H9 (cell line): ENCODE results near the gene CAVIN1. TPM values are rescaled to one million over a fixed set of nuclear protein-coding genes. Genes with fewer than 3 reads are reported as not detected.

ENCODE experiments used
- DNase-seq: peaks from one replicate; pipeline ENCODE4 v3.0.0-alpha.2; 2017
- H2AFZ ChIP-seq: one replicate; pipeline ENCODE4 v1.6.1; 2013; ENCODE audit warnings: mild to moderate bottlenecking, low read length, control low read depth, moderate library complexity
- H2AK5ac ChIP-seq: 2 replicates; pipeline ENCODE4 v1.6.1; 2013; ENCODE audit warnings: low read length, control low read depth, mixed read lengths; ENCODE audit not compliant: insufficient read length
- H2BK120ac ChIP-seq: one replicate; pipeline ENCODE4 v1.6.1; 2013; ENCODE audit warnings: low read depth, mild to moderate bottlenecking, low read length, control low read depth, inconsistent platforms; ENCODE audit not compliant: poor library complexity, severe bottlenecking
- H2BK12ac ChIP-seq: 2 replicates; pipeline ENCODE4 v1.6.1; 2013; ENCODE audit warnings: low read length, control low read depth, mixed read lengths, low read depth; ENCODE audit not compliant: insufficient read length
- H2BK15ac ChIP-seq: 2 replicates; pipeline ENCODE4 v1.6.1; 2013; ENCODE audit warnings: low read depth, low read length, control low read depth
- H2BK20ac ChIP-seq: one replicate; pipeline ENCODE4 v1.6.1; 2013; ENCODE audit warnings: low read depth, mild to moderate bottlenecking, low read length, control low read depth, inconsistent platforms; ENCODE audit not compliant: poor library complexity, severe bottlenecking
- H2BK5ac ChIP-seq: 2 replicates; pipeline ENCODE4 v1.6.1; 2013; ENCODE audit warnings: low read length, control low read depth, mixed read lengths; ENCODE audit not compliant: insufficient read length
- H3K14ac ChIP-seq: 2 replicates; pipeline ENCODE4 v1.6.1; 2013; ENCODE audit warnings: low read length, control low read depth; ENCODE audit not compliant: insufficient read depth
- H3K18ac ChIP-seq: 2 replicates; pipeline ENCODE4 v1.6.1; 2013; ENCODE audit warnings: low read depth, mild to moderate bottlenecking, mixed read lengths, low read length, control low read depth; ENCODE audit not compliant: insufficient read length
- H3K23ac ChIP-seq: 2 replicates; pipeline ENCODE4 v1.6.1; 2013; ENCODE audit warnings: low read length, control low read depth, mixed read lengths, low read depth; ENCODE audit not compliant: insufficient read length
- H3K23me2 ChIP-seq: 2 replicates; pipeline ENCODE4 v1.6.1; 2013; ENCODE audit warnings: low read depth, mild to moderate bottlenecking, mixed read lengths, low read length, control low read depth; ENCODE audit not compliant: insufficient read length, poor library complexity, severe bottlenecking
- H3K27ac ChIP-seq: 2 replicates; pipeline ENCODE4 v1.5.1; 2013; ENCODE audit warnings: low read length, control low read depth, mixed read lengths, low read depth; ENCODE audit not compliant: insufficient read length
- H3K27me3 ChIP-seq: 2 replicates; pipeline ENCODE4 v1.6.1; 2013; ENCODE audit warnings: low read length, control low read depth, inconsistent platforms; ENCODE audit not compliant: insufficient read depth
- H3K4ac ChIP-seq: 2 replicates; pipeline ENCODE4 v1.6.1; 2013; ENCODE audit warnings: low read depth, mild to moderate bottlenecking, control low read depth, inconsistent platforms, low read length, moderate library complexity
- H3K4me1 ChIP-seq: 2 replicates; pipeline ENCODE4 v1.6.1; 2013; ENCODE audit warnings: low read length, control low read depth, inconsistent platforms; ENCODE audit not compliant: insufficient read depth
- H3K4me2 ChIP-seq: 2 replicates; pipeline ENCODE4 v1.6.1; 2013; ENCODE audit warnings: low read length, control low read depth, mixed read lengths; ENCODE audit not compliant: insufficient read length, insufficient read depth
- H3K56ac ChIP-seq: 2 replicates; pipeline ENCODE4 v1.6.1; 2013; ENCODE audit warnings: low read depth, mild to moderate bottlenecking, mixed read lengths, low read length, control low read depth; ENCODE audit not compliant: insufficient read length
- H3K79me1 ChIP-seq: 2 replicates; pipeline ENCODE4 v1.6.1; 2013; ENCODE audit warnings: low read depth, mild to moderate bottlenecking, moderate library complexity, low read length, control low read depth, inconsistent platforms; ENCODE audit not compliant: insufficient read depth, poor library complexity, severe bottlenecking
- H3K79me2 ChIP-seq: 2 replicates; pipeline ENCODE4 v1.6.1; 2013; ENCODE audit warnings: low read length, control low read depth, inconsistent platforms; ENCODE audit not compliant: insufficient read depth
- H3K9ac ChIP-seq: 2 replicates; pipeline ENCODE4 v1.6.1; 2013; ENCODE audit warnings: low read length, control low read depth, mixed read lengths; ENCODE audit not compliant: insufficient read length; ENCODE audit errors: extremely low read depth
- H3K9me3 ChIP-seq: one replicate; pipeline ENCODE4 v1.6.1; 2013; ENCODE audit warnings: low read depth, low read length, inconsistent platforms; ENCODE audit not compliant: control insufficient read depth
- H3T11ph ChIP-seq: one replicate; pipeline ENCODE4 v1.6.1; 2013; ENCODE audit warnings: mild to moderate bottlenecking, low read length, control low read depth, inconsistent platforms
- H4K20me1 ChIP-seq: one replicate; pipeline ENCODE4 v1.6.1; 2013; ENCODE audit not compliant: control insufficient read depth, insufficient read length, insufficient read depth
- H4K5ac ChIP-seq: 2 replicates; pipeline ENCODE4 v1.6.1; 2013; ENCODE audit warnings: low read depth, mild to moderate bottlenecking, mixed read lengths, low read length, control low read depth; ENCODE audit not compliant: insufficient read length
- H4K8ac ChIP-seq: replicated peaks from 2 replicates; pipeline ENCODE4 v1.6.1; 2013; ENCODE audit warnings: low read length, control low read depth, mixed read lengths, low read depth; ENCODE audit not compliant: insufficient read length
- H4K91ac ChIP-seq: 2 replicates; pipeline ENCODE4 v1.6.1; 2013; ENCODE audit warnings: low read depth, mild to moderate bottlenecking, moderate library complexity, mixed read lengths, low read length, control low read depth; ENCODE audit not compliant: insufficient read length
- H3K27ac Mint-ChIP-seq, 3 experiments: 2 replicates in 2 of 3; 3 replicates in 1 of 3; pipeline ENCODE4 v1.8.0; 2020 to 2021; ENCODE audit warnings: mixed read lengths in 3 of 3, mild to moderate bottlenecking in 1 of 3, moderate library complexity in 1 of 3
- H3K27me3 Mint-ChIP-seq: 2 replicates; pipeline ENCODE4 v1.8.0; 2021; ENCODE audit warnings: low read depth, mild to moderate bottlenecking, moderate library complexity, mixed read lengths
- H3K36me3 Mint-ChIP-seq, 3 experiments: 2 replicates in 2 of 3; 3 replicates in 1 of 3; pipeline ENCODE4 v1.8.0; 2020 to 2021; ENCODE audit warnings: low read depth in 3 of 3, mixed read lengths in 3 of 3; ENCODE audit not compliant: insufficient read depth in 1 of 3
- H3K4me1 Mint-ChIP-seq, 2 experiments: 2 replicates each; pipeline ENCODE4 v1.8.0; 2020; ENCODE audit warnings: mixed read lengths in 2 of 2
- H3K4me3 Mint-ChIP-seq, 2 experiments: 2 replicates in 1 of 2; 3 replicates in 1 of 2; pipeline ENCODE4 v1.8.0; 2020 to 2021; ENCODE audit warnings: mild to moderate bottlenecking in 2 of 2, mixed read lengths in 2 of 2, moderate library complexity in 1 of 2
- H3K9me3 Mint-ChIP-seq, 2 experiments: 2 replicates in 1 of 2; 3 replicates in 1 of 2; pipeline ENCODE4 v1.8.0; 2020; ENCODE audit warnings: mild to moderate bottlenecking in 2 of 2, mixed read lengths in 2 of 2, moderate library complexity in 1 of 2
- CTCF ChIP-seq: fragments of 200-600 bp; sonication (generic); conservative IDR thresholded peaks from 3 replicates; pipeline ENCODE4 v1.8.0; 2021; ENCODE audit warnings: antibody characterized with exemption, mild to moderate bottlenecking
- WGBS: extraction: QIAGEN DNeasy Blood & Tissue Kit; methylation state at CpG from one replicate; pipeline ENCODE4 v1.1.7; 2013; ENCODE audit warnings: missing lambda C conversion rate, low lambda C conversion rate, mixed read lengths; ENCODE audit not compliant: insufficient read length; ENCODE audit errors: extremely low coverage; 5-methylcytosine and 5-hydroxymethylcytosine counted together
- total RNA-seq: library from RNA; stranded (reverse); gene quantifications from 2 replicates; pipeline ENCODE4 v1.2.1, GENCODE V29; 2021

Gene CAVIN1
- total RNA-seq, 1 experiment from 2014 or later = 65.2 TPM

GRCh38 chr17:42408061-42408460 is 15.0 kb downstream of the CAVIN1 start:
- H2BK12ac ChIP-seq = no peak overlapping the region
- H3K56ac ChIP-seq = no peak overlapping the region
- no peak overlapping the region for H4K5ac ChIP-seq
- WGBS = no CpG with 5 or more reads among the region's 2 CpGs
- no peaks in the 10 kb centered on the region for H3K9me3 Mint-ChIP-seq
- no peaks in the 10 kb centered on the region for H3K27me3 Mint-ChIP-seq
- H3K36me3 Mint-ChIP-seq = peaks cover 2 to 28% (median 21%) of the 10 kb centered on the region in 3 experiments; a peak in 6 of 7 replicates
- H4K20me1 ChIP-seq = no peaks in the 10 kb centered on the region
- no peak overlapping the region for H3K4ac ChIP-seq
- peak overlapping the region in 2 of 3 experiments; percentile 57 to 87; a peak in 3 of 7 replicates for H3K27ac Mint-ChIP-seq
- no peak overlapping the region for H3K14ac ChIP-seq
- no peak overlapping the region for H3T11ph ChIP-seq
- no peak overlapping the region for H3K27ac ChIP-seq
- H3K4me2 ChIP-seq = no peak overlapping the region
- no peak overlapping the region for H3K23ac ChIP-seq
- H2BK20ac ChIP-seq = no peak overlapping the region
- no peak overlapping the region for H2BK5ac ChIP-seq
- no peaks in the 10 kb centered on the region for H3K79me1 ChIP-seq
- H3K79me2 ChIP-seq = no peaks in the 10 kb centered on the region
- H3K9me3 ChIP-seq = no peaks in the 10 kb centered on the region
- peaks cover 5% of the 10 kb centered on the region; the same call in 1 of the 2 replicates for H3K4me1 ChIP-seq
- no peak overlapping the region for H2BK120ac ChIP-seq
- no peak overlapping the region for H2AFZ ChIP-seq
- H4K8ac ChIP-seq = no peak overlapping the region
- no peak overlapping the region for H2BK15ac ChIP-seq
- H3K23me2 ChIP-seq = no peaks in the 10 kb centered on the region
- H3K4me1 Mint-ChIP-seq = peaks cover 27 to 46% of the 10 kb centered on the region in 2 experiments
- H3K18ac ChIP-seq = no peak overlapping the region
- no peak for TF ChIP-seq CTCF
- H3K9ac ChIP-seq = no peak overlapping the region
- H4K91ac ChIP-seq = no peak overlapping the region
- no peak overlapping the region; a peak in 1 of 5 replicates for H3K4me3 Mint-ChIP-seq
- DNase-seq = peak; percentile 70
- H2AK5ac ChIP-seq = no peak overlapping the region
- no peaks in the 10 kb centered on the region for H3K27me3 ChIP-seq
